Neural cell (in vitro differentiated cells): ENCODE data around the gene ELMO1. TPM values are rescaled to one million over a fixed set of nuclear protein-coding genes. Genes with fewer than 3 reads are reported as not detected.

Source experiments
- H2AFZ ChIP-seq: fragments of 200-600, 300-800 bp; sonication (generic), shearing (Covaris generic); 2 replicates; pipeline ENCODE4 v1.6.0; 2014; ENCODE audit warnings: low read depth, mild to moderate bottlenecking, antibody characterized with exemption, low read length, moderate library complexity
- H3F3A ChIP-seq: fragments of 200-600 bp; shearing (Covaris generic); 2 replicates; pipeline ENCODE4 v1.6.1; 2016; ENCODE audit warnings: mild to moderate bottlenecking, moderate library complexity, mixed read lengths, antibody characterized with exemption, low read length; ENCODE audit not compliant: insufficient read depth, poor library complexity, severe bottlenecking
- H3K27ac ChIP-seq: fragments of 200-600, 300-800 bp; sonication (generic), shearing (Covaris generic); 2 replicates; pipeline ENCODE4 v1.5.1; 2014; ENCODE audit warnings: mild to moderate bottlenecking, low read length, moderate library complexity
- H3K27me3 ChIP-seq: fragments of 300-800, 200-600 bp; sonication (generic), shearing (Covaris generic); 2 replicates; pipeline ENCODE4 v1.6.0; 2014; ENCODE audit warnings: mild to moderate bottlenecking, low read depth, low read length, moderate library complexity; ENCODE audit not compliant: insufficient read depth
- H3K36me3 ChIP-seq: fragments of 300-800, 200-600 bp; sonication (generic), shearing (Covaris generic); 2 replicates; pipeline ENCODE4 v1.5.1; 2014; ENCODE audit warnings: mild to moderate bottlenecking, antibody characterized with exemption, low read length, moderate library complexity; ENCODE audit not compliant: insufficient read depth
- H3K4me2 ChIP-seq: fragments of 300-800, 200-600 bp; sonication (generic), shearing (Covaris generic); 2 replicates; pipeline ENCODE4 v1.6.0; 2014; ENCODE audit warnings: mild to moderate bottlenecking, low read length
- H3K4me3 ChIP-seq: fragments of 300-800, 200-600 bp; sonication (generic), shearing (Covaris generic); 2 replicates; pipeline ENCODE4 v1.5.1; 2014; ENCODE audit warnings: mild to moderate bottlenecking, low read length, moderate library complexity
- H3K79me2 ChIP-seq: fragments of 200-600 bp; shearing (Covaris generic); replicated peaks from 2 replicates; pipeline ENCODE4 v1.6.0; 2014; ENCODE audit warnings: mild to moderate bottlenecking, low read length, moderate library complexity; ENCODE audit not compliant: insufficient read depth
- H3K9ac ChIP-seq: fragments of 300-800, 200-600 bp; sonication (generic), shearing (Covaris generic); 2 replicates; pipeline ENCODE4 v1.6.1; 2016; ENCODE audit warnings: mild to moderate bottlenecking, low read length, mixed read lengths
- H3K9me2 ChIP-seq: fragments of 200-600 bp; shearing (Covaris generic); 2 replicates; pipeline ENCODE4 v1.6.1; 2016; ENCODE audit warnings: mild to moderate bottlenecking, low read length, mixed read lengths; ENCODE audit not compliant: insufficient read depth
- H3K9me3 ChIP-seq: fragments of 200-600, 300-800 bp; sonication (generic), shearing (Covaris generic); 2 replicates; pipeline ENCODE4 v1.6.1; 2016; ENCODE audit warnings: mild to moderate bottlenecking, mixed run types, low read length, moderate library complexity, mixed read lengths
- H4K20me1 ChIP-seq: fragments of 200-600 bp; shearing (Covaris generic); 2 replicates; pipeline ENCODE4 v1.6.1; 2016; ENCODE audit warnings: mild to moderate bottlenecking, mixed run types; ENCODE audit not compliant: insufficient read depth
- EP300 ChIP-seq: fragments of 450-650 bp; conservative IDR thresholded peaks from 2 replicates; pipeline ENCODE4 v1.6.1; 2014; ENCODE audit warnings: antibody characterized with exemption, mild to moderate bottlenecking, moderate library complexity; ENCODE audit not compliant: poor library complexity, severe bottlenecking
- EZH2 ChIP-seq: fragments of 200-600, 300-800 bp; shearing (Covaris generic), sonication (generic); IDR thresholded peaks from 2 replicates; pipeline ENCODE4 v1.6.1; 2014; ENCODE audit warnings: antibody characterized with exemption, low read length, borderline replicate concordance, mild to moderate bottlenecking; ENCODE audit not compliant: insufficient read depth, poor library complexity, severe bottlenecking
- MXI1 ChIP-seq: fragments of 450-650 bp; conservative IDR thresholded peaks from 2 replicates; pipeline ENCODE4 v1.6.1; 2014; ENCODE audit warnings: antibody characterized with exemption, mild to moderate bottlenecking; ENCODE audit not compliant: poor library complexity, severe bottlenecking
- POLR2AphosphoS5 ChIP-seq: IDR thresholded peaks from 2 replicates; pipeline ENCODE4 v1.6.1; 2012
- RAD21 ChIP-seq: fragments of 450-650 bp; conservative IDR thresholded peaks from 2 replicates; pipeline ENCODE4 v1.6.1; 2014; ENCODE audit warnings: antibody characterized with exemption, mild to moderate bottlenecking, moderate library complexity
- SMC3 ChIP-seq: fragments of 450-650 bp; conservative IDR thresholded peaks from 2 replicates; pipeline ENCODE4 v1.6.1; 2014; ENCODE audit warnings: antibody characterized with exemption, mild to moderate bottlenecking, moderate library complexity; ENCODE audit not compliant: poor library complexity
- TAF1 ChIP-seq: IDR thresholded peaks from 2 replicates; pipeline ENCODE4 v1.6.1; 2012; ENCODE audit warnings: low read depth
- polyA plus RNA-seq: library from polyadenylated mRNA; depleted of rRNA; stranded (reverse); fragments of >200 nt; gene quantifications from 2 replicates; pipeline ENCODE4 v1.2.3, GENCODE V29; 2014
- TF ChIP-seq, protein P1 (sequence below): fragments of 450-650 bp; IDR thresholded peaks from 2 replicates; pipeline ENCODE4 v1.5.1; 2014; ENCODE audit warnings: antibody characterized with exemption, mild to moderate bottlenecking, moderate library complexity; ENCODE audit not compliant: poor library complexity, severe bottlenecking
- TF ChIP-seq, protein P2 (sequence below): IDR thresholded peaks from 2 replicates; pipeline ENCODE4 v1.6.1; 2012; ENCODE audit warnings: borderline replicate concordance

Gene ELMO1
- polyA plus RNA-seq, 1 donor from 2014 or later: 12.2 TPM

DNA sequence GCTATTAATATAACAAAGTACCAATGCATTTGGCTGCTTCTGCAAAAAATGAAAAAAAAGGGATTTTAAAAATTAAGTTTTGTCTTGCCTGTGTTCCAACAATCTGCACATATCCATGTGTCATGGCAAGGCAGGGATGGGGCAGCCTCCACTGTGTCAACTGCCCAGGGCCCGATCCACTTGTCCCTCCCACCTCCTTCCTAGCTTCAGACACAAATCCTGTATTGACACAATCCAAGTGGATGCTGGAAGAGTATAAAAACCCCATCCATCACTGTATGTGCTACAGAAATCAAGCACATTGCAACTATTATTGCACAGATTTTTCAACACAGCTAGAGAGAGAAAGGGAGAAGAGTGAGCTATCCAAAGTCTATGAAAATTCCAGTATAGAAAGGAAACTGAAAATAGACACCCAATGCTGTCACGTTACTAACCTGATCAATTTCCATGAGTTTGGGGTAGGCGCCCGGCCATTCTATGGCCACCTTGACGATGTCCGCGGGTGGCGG is 106.4 kb downstream of the ELMO1 start:
- H3K27ac ChIP-seq: no peak overlapping the region
- no peak overlapping the region for H3K4me3 ChIP-seq

DNA sequence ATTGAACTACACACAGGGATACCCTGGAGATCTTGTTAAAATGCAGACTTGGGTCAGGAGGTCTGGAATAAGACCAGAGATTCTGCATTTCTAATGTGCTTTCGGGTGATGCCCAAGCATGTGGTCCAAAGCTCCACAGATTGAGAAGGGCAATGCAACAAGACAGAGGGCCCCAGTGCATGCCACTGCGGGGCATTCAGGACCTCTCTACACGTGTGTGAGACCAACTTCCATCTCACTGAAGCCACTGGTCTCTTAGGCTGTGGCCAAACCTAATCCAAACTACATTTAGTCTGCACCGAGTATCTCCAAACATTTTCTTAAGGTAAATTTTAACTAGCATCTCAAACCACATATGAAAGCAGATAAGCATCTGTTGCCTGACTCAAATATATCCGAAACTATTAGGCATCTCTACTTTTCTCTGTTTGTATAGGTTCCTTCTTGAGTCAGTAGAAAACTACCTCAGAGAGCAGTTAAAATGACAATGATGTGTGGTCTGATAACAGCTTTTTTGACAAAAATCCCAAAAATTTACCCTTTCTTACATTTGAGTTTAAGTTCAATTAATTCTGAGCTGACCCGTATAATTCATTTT is 107.5 kb downstream of the ELMO1 start:
- Histone ChIP-seq H2AFZ (no peak overlapping the region), H4K20me1 (no peaks in the 10 kb centered on the region), H3K4me3 (no peak overlapping the region), H3K9ac (no peak overlapping the region), H3K79me2 (no peaks in the 10 kb centered on the region), H3K9me3 (no peaks in the 10 kb centered on the region), H3K27ac (no peak overlapping the region), H3K4me2 (no peak overlapping the region), H3K9me2 (no peaks in the 10 kb centered on the region), H3K36me3 (no peaks in the 10 kb centered on the region), H3F3A (no peaks in the 10 kb centered on the region), H3K27me3 (no peaks in the 10 kb centered on the region)
- TF ChIP-seq EP300: no peak
- no peak for TF ChIP-seq SMC3
- TF ChIP-seq RAD21: no peak
- TF ChIP-seq POLR2AphosphoS5: no peak
- TF ChIP-seq, protein P1, sequence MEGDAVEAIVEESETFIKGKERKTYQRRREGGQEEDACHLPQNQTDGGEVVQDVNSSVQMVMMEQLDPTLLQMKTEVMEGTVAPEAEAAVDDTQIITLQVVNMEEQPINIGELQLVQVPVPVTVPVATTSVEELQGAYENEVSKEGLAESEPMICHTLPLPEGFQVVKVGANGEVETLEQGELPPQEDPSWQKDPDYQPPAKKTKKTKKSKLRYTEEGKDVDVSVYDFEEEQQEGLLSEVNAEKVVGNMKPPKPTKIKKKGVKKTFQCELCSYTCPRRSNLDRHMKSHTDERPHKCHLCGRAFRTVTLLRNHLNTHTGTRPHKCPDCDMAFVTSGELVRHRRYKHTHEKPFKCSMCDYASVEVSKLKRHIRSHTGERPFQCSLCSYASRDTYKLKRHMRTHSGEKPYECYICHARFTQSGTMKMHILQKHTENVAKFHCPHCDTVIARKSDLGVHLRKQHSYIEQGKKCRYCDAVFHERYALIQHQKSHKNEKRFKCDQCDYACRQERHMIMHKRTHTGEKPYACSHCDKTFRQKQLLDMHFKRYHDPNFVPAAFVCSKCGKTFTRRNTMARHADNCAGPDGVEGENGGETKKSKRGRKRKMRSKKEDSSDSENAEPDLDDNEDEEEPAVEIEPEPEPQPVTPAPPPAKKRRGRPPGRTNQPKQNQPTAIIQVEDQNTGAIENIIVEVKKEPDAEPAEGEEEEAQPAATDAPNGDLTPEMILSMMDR: no peak
- TF ChIP-seq, protein P2, sequence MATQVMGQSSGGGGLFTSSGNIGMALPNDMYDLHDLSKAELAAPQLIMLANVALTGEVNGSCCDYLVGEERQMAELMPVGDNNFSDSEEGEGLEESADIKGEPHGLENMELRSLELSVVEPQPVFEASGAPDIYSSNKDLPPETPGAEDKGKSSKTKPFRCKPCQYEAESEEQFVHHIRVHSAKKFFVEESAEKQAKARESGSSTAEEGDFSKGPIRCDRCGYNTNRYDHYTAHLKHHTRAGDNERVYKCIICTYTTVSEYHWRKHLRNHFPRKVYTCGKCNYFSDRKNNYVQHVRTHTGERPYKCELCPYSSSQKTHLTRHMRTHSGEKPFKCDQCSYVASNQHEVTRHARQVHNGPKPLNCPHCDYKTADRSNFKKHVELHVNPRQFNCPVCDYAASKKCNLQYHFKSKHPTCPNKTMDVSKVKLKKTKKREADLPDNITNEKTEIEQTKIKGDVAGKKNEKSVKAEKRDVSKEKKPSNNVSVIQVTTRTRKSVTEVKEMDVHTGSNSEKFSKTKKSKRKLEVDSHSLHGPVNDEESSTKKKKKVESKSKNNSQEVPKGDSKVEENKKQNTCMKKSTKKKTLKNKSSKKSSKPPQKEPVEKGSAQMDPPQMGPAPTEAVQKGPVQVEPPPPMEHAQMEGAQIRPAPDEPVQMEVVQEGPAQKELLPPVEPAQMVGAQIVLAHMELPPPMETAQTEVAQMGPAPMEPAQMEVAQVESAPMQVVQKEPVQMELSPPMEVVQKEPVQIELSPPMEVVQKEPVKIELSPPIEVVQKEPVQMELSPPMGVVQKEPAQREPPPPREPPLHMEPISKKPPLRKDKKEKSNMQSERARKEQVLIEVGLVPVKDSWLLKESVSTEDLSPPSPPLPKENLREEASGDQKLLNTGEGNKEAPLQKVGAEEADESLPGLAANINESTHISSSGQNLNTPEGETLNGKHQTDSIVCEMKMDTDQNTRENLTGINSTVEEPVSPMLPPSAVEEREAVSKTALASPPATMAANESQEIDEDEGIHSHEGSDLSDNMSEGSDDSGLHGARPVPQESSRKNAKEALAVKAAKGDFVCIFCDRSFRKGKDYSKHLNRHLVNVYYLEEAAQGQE: no peak
- TF ChIP-seq MXI1: no peak
- no peak for TF ChIP-seq TAF1
- TF ChIP-seq EZH2: no peak

More for the DNA sequence above, 106.4 kb downstream of the ELMO1 start:
- Histone ChIP-seq H4K20me1 (no peaks in the 10 kb centered on the region), H3K9ac (no peak overlapping the region), H3K36me3 (no peaks in the 10 kb centered on the region), H3F3A (no peaks in the 10 kb centered on the region), H3K9me2 (no peaks in the 10 kb centered on the region), H3K9me3 (no peaks in the 10 kb centered on the region), H3K79me2 (no peaks in the 10 kb centered on the region), H3K27me3 (no peaks in the 10 kb centered on the region), H3K4me2 (no peak overlapping the region), H2AFZ (no peak overlapping the region)
- TF ChIP-seq, protein P1: no peak
- TF ChIP-seq EZH2: no peak
- TF ChIP-seq POLR2AphosphoS5: no peak
- TF ChIP-seq, protein P2: no peak
- no peak for TF ChIP-seq SMC3
- TF ChIP-seq EP300: no peak
- TF ChIP-seq MXI1: no peak
- TF ChIP-seq TAF1: no peak
- no peak for TF ChIP-seq RAD21
